Medulla oblongata (tissue), 1 donor: ENCODE measurements around the gene ARHGEF16.

Experiments used
- DNase-seq: peaks from one replicate; pipeline ENCODE4 v3.0.0-alpha.2; 2015; ENCODE audit errors: extremely low spot score

The ARHGEF16 gene

GRCh38 chr1:3516911-3517675 is 62.6 kb downstream of the ARHGEF16 start:
- DNase-seq: no peak

GRCh38 chr1:3518256-3518655 is 63.8 kb downstream of the ARHGEF16 start:
- DNase-seq: no peak

GRCh38 chr1:3518756-3519155 is 64.3 kb downstream of the ARHGEF16 start:
- no peak for DNase-seq

GRCh38 chr1:3519301-3519885 is 64.9 kb downstream of the ARHGEF16 start:
- no peak for DNase-seq

- DNase-seq: no peak
Observed at GRCh38 chr1:3520419-3521378, 66.2 kb downstream of the ARHGEF16 start.

- DNase-seq: no peak
Observed at GRCh38 chr1:3521426-3521825, 67.0 kb downstream of the ARHGEF16 start.

GRCh38 chr1:3522112-3522511 is 67.6 kb downstream of the ARHGEF16 start:
- no peak for DNase-seq

GRCh38 chr1:3522564-3523265 is 68.2 kb downstream of the ARHGEF16 start:
- no peak for DNase-seq

GRCh38 chr1:3523980-3524379 is 69.5 kb downstream of the ARHGEF16 start:
- no peak for DNase-seq

GRCh38 chr1:3524556-3525203 is 70.2 kb downstream of the ARHGEF16 start:
- no peak for DNase-seq

- no peak for DNase-seq
Observed at GRCh38 chr1:3525551-3526482, 71.4 kb downstream of the ARHGEF16 start.

GRCh38 chr1:3527774-3528173 is 73.3 kb downstream of the ARHGEF16 start:
- no peak for DNase-seq

- peak; percentile 29 for DNase-seq
Observed at GRCh38 chr1:3529099-3529729, 74.7 kb downstream of the ARHGEF16 start.

- no peak for DNase-seq
Observed at GRCh38 chr1:3530086-3530925, 75.8 kb downstream of the ARHGEF16 start.
